Umbilical cord (tissue), 2 donors: Measurements from ENCODE around the gene TBX5. TPM values are rescaled to one million over a fixed set of nuclear protein-coding genes. Genes with fewer than 3 reads are reported as not detected.

Experiments
- DNase-seq: peaks from one replicate; pipeline ENCODE4 v3.0.0-alpha.2; 2015; ENCODE audit warnings: low spot score
- total RNA-seq: library from RNA; depleted of rRNA; stranded (reverse); fragments of >200 nt; gene quantifications from one replicate; pipeline ENCODE4 v1.2.3, GENCODE V29; 2014; ENCODE audit warnings: low replicate concordance; ENCODE audit not compliant: insufficient read depth

TBX5 gene
- total RNA-seq, 1 donor from 2014 or later = 2.9 TPM

- peak; percentile 13 for DNase-seq
These were observed 21.2 kb downstream of the TBX5 start for GRCh38 chr12:114384739-114385138.

GRCh38 chr12:114381177-114381576, 24.8 kb downstream of the TBX5 start:
- no peak for DNase-seq

GRCh38 chr12:114371733-114372132, 34.2 kb downstream of the TBX5 start:
- no peak for DNase-seq

- no peak for DNase-seq
These were observed 34.7 kb downstream of the TBX5 start for GRCh38 chr12:114371250-114371649.

- no peak for DNase-seq
These were observed 37.1 kb downstream of the TBX5 start for GRCh38 chr12:114368685-114369452.

- no peak for DNase-seq
These were observed 44.0 kb downstream of the TBX5 start for GRCh38 chr12:114361992-114362391.

- DNase-seq = no peak
These were observed 44.4 kb downstream of the TBX5 start for GRCh38 chr12:114361545-114361944.

- DNase-seq = no peak
These were observed 45.5 kb downstream of the TBX5 start for GRCh38 chr12:114360485-114360884.

DNA sequence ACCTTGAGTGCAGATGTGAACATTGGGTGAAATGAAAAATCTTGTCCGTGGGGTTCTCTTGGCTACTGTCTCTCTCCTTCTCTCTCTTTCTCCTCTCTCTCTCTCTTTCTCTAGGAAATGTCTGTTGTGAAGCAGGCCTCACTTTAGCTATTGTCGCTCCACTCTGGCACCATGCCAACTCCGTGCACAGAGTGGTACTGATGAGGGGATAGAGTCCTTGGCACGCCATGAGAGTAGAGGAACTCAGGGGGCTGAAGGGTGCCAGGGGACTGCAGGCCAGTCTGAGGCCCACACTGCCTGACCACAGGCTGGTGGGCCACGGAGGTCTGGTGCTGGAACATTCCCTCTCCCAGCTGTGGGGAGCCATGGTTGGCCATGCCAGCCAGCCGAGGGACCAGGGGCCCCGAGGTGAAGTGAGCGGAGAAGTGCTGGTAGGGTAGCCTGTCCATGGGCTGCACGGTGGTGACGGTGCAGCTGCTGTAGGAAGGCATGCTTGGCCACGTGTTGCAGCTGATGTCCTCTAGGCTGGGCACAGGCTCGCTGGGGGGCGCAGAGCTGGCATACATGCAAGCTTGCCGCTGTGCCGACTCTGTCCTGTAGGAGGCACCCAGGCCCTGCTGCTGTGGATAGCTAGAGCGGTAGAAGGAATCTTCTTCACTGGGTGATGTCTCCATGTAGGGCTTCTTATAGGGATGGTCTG, 50.4 kb downstream of the TBX5 start:
- DNase-seq = no peak

GRCh38 chr12:114349239-114349638, 56.7 kb downstream of the TBX5 start:
- DNase-seq = peak; percentile 20

- DNase-seq = no peak
These were observed 58.1 kb downstream of the TBX5 start for GRCh38 chr12:114347861-114348260.

DNA sequence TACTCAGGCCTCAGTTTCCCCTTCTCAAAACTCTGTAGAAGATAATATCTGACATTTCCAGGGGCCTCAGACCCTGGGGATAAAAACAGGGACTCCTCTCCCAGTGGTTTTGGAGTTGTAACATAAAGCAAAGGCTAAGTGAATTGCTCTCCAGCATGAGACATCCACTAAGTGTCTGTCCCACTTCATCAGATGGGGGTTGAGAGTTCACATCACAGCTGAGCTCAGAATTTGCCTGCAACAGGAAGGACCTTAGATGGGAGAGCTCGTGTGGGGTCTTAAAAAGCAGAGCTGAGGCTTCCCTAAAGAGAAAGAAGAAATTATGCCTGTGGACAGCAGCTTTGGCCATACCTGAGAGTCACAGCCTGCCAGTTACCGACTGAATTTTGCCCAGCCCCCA, 61.1 kb downstream of the TBX5 start:
- no peak for DNase-seq

- DNase-seq = no peak
These were observed 61.7 kb downstream of the TBX5 start for GRCh38 chr12:114344303-114344663.

- DNase-seq = peak; percentile 42
These were observed 62.2 kb downstream of the TBX5 start for GRCh38 chr12:114343585-114344302.

DNA sequence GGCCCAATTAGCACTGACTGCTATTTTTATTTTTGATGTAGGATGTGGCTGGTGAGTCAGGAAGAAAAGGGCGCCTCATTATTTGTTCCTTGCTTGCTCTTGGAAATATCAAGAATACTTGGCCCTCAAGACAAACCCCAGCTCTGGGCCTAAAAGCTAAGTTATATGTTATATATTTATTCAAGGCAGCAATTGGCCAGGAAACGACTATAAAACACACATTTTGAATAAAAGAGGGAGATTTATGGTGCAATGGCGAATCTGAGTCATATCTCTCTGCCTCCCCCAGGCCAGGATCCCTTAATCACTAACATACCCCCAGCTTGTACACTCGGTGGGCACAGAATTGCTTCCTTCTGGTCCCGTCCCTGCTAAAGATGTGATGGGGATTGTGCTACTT, 63.3 kb downstream of the TBX5 start:
- DNase-seq = no peak

DNA sequence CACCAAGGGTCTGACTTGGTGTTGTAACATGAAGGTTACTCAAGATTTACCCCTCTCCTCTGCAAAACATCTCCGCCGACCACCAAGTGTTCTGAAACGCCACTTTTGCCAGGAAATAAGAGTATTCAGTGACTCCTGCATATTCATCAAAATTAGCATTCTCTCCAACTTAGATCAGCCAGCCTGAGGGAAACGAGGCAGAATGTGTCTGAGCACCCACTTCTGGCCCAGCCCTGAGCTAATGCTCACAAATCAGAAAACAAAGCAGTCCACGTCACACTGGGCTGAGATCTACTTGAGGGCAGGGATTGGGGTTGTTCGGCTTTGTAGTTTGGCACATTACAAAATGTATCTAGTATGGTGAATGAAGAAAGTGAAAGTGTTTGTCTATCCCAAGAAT, 64.3 kb downstream of the TBX5 start:
- no peak for DNase-seq

DNA sequence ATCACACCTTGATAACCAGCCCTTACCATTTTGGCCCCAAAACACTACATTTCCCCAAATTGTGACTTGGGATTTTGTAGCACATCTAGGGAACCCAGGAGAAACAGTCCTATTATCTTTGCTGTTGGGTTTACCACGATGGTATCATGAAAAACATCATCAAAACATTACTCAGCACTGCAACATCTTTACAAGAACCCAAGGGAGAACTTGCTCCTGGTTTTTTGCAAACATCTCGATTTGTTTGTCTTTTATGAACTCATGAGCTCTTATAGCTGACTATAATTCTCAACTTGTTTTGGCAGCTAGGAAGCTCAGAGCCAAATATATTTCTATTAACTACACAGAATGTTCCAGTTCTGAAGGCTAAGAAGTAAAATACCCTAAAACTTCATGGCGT, 65.7 kb downstream of the TBX5 start:
- no peak for DNase-seq

DNA sequence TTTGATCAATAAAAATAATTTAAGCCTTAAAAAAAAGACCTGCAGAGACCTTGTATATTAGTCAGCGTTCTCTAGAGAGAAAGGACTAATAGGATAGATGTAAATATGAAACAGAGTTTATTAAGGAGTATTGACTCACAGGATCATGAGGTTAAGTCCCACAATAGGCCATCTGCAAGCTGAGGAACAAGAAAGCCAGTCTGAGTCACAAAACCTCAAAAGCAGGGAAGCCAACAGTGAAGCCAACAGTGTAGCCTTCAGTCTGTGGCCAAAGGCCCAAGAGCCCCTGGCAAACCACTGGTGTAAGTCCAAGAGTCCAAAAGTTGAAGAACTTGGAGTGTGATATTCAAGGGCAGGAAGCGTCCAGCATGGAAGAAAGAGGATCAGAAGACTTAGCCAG, 66.3 kb downstream of the TBX5 start:
- peak; percentile 21 for DNase-seq

- DNase-seq = peak; percentile 9
These were observed 70.3 kb downstream of the TBX5 start for GRCh38 chr12:114335607-114336006.

DNA sequence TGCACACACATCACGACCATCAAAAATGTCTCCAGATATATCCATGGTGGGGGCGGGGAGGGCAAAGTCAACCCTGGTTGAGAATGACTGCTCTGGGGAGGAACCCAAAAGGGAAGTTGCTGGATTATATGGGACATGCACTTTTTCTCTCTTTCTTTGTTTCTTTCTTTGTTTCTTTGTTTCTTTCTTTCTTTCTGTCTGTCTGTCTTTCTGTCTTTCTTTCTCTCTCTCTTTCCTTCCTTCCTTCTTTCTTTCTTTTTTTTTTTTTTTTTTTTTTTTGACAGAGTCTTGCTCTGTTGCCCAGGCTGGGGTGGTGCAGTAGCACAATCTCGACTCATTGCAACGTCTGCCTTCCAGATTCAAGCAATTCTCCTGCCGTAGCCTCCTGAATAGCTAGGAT, 71.5 kb downstream of the TBX5 start:
- DNase-seq = no peak

- no peak for DNase-seq
These were observed 77.7 kb downstream of the TBX5 start for GRCh38 chr12:114328292-114328691.

DNA sequence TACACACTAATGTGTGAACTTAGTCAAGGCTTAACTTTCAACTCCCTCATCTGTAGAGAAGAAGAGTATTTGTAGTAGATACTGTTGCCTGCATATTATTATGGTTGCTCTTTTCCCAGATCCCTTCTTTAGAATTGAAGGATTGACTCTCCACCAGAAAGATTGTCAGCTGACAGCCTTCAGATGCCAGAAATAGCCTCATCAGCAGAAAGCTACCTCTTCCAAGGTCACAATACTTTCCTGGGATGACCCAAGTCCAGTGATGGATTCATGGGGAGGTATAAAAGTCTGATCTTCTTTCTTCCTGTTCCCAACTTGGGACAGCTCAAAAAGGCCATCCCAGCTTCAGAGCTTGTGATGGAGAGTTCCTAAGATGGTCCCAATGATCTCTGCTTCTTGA, 78.2 kb downstream of the TBX5 start:
- no peak for DNase-seq

GRCh38 chr12:114321524-114321923, 84.4 kb downstream of the TBX5 start:
- DNase-seq = no peak
